ENCODE measurements around the gene SLC25A27.

SLC25A27 gene, protein sequence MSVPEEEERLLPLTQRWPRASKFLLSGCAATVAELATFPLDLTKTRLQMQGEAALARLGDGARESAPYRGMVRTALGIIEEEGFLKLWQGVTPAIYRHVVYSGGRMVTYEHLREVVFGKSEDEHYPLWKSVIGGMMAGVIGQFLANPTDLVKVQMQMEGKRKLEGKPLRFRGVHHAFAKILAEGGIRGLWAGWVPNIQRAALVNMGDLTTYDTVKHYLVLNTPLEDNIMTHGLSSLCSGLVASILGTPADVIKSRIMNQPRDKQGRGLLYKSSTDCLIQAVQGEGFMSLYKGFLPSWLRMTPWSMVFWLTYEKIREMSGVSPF

DNA sequence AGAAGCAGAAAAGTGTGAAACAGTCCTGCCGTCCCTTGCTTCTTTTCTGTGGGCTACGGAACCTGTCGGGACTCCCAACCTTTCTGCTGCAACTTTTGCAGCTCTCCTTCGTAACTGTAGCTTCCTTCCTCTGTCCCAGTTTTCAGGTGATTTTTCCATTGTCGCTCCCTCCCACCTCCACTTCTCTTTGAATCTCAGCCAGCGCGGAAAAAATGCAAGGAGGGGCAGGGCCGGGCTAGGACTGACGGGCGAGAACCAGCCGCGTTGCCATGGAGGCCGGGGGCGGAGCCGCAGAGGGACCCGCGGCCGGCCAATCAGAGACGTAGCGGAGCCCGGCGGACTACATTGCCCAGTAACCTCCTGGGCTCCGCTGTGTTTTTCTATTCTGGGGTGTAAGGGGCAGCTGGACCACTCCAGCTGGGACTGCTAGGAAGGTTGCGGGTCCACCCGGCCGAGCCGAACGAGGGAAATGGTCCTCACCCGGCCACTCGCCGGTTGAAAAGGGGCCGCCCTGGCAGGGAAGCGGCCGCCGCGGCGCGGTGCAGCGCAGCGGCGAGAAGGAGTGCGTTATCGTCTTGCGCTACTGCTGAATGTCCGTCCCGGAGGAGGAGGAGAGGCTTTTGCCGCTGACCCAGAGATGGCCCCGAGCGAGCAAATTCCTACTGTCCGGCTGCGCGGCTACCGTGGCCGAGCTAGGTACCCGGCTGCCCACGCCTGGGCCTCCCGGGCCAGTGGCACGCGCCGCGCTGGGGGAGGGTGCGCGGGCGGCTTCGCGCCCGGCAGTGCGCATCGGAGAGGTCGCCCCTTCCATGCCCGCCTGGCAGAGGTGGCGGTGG, at the start of gene SLC25A27, which contains the start of gene CYP39A1:
Gene SLC25A27, plus strand, starts transcription at position 373 of the 836 bp plus-strand sequence. Its CDS starts 218 bp downstream, at position 591.
Gene CYP39A1, minus strand, starts transcription at position 216 of the 836 bp plus-strand sequence. CDS start 236 bp downstream, outside the sequence.
- Mint-ChIP-seq H3K9me3 (no peaks in the 10 kb centered on the region), H3K27me3 (peaks cover 39% of the 10 kb centered on the region), H3K4me3 (peak within 1 kb of the TSS; percentile 81), H3K4me1 (peaks cover 16% of the 10 kb centered on the region), H3K36me3 (no peaks in the 10 kb centered on the region), H3K27ac (peak within 1 kb of the TSS; percentile 14)

DNA sequence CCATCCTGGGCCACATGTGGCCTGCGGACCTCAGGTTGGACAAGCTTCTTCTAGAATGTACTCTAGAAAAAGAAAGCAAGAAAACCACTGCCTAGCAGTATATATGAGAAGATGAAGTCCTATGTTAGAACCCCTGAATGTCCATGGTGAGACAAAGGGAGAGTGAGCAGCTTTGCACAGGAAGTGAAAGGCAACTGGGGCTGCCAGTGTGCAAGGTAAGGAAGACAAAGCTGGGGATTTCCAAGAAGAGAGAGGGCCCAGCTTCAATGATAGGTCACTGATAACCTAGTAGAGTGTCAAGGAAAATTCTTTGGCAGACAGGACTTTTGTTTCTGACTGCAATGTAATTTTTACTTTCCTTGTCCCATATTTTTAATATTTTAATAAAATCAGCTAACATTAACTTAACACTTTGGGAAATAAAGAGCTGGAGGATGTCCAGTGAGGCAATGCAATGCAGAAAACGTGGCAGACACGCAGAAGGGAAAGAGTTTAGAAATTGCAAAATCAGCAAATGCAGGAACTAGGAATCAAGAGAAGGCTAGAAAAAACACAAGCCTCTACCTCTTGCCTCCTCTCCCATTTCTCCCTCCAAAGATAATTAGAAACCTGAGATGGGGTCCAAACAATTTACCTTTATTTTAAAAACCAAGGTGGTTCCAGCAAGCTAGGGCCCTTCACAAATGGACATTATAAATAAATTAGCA, 47.5 kb upstream of the SLC25A27 start:
- no peaks in the 10 kb centered on the region for H3K36me3 Mint-ChIP-seq
- no peaks in the 10 kb centered on the region for H3K9me3 Mint-ChIP-seq
- H3K4me1 Mint-ChIP-seq, result no peaks in the 10 kb centered on the region
- no peak overlapping the region for H3K4me3 Mint-ChIP-seq
- no peak overlapping the region for H3K27ac Mint-ChIP-seq
- H3K27me3 Mint-ChIP-seq, result peaks cover 9% of the 10 kb centered on the region

DNA sequence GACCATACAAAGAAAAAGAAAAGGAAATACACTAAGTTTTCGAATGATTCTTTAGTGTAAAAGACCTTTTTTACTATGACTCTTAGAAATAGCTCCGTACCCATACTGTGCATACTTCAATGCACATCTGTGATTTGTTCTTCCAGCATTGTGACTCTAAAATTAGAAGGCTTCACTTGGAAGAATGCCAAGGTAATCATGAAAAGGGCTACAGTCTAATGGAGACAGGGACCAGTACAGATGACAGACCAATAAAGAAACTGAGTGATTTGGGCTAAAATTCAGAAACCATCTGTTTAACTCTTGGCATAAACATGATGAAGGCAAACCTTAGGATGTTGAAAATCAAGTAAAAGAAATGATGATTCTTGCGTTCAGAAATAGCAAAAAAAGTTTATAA, 46.4 kb upstream of the SLC25A27 start:
- Mint-ChIP-seq H3K4me3 (no peak overlapping the region), H3K9me3 (no peaks in the 10 kb centered on the region), H3K4me1 (no peaks in the 10 kb centered on the region), H3K27me3 (peaks cover 12% of the 10 kb centered on the region), H3K27ac (no peak overlapping the region), H3K36me3 (no peaks in the 10 kb centered on the region)

DNA sequence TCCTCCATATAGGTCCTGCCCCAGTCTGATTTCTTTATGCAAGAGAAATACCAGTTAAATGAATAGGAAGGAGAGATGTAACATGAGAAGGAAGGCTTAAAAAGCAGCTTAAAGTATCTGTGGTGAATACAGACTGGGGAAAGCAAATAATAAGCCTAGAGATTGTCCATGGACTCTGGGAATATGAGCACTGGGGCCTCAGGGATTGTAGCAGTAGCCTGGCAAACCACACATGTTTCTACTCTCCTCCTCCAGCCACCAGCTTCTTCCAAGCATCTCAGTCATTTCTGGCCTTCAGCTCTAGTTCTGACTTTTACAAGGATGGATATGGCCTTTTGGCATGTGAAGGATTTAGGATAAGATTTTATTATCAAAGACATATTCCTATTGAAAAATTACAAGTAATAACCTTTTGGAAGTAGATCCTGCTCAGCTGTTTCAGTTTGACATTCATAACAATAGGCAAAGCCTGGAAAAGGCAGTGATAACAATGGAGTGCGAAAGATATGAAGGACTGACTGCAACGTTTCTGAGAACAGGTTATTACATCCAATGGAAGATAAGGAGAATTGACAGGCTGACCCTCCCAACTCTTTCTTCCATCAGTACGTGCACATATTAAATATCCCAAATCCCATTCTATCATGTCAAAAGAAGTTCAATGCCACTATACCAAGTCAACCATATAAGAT, 41.8 kb upstream of the SLC25A27 start:
- no peaks in the 10 kb centered on the region for H3K4me1 Mint-ChIP-seq
- peaks cover 11% of the 10 kb centered on the region for H3K27me3 Mint-ChIP-seq
- H3K4me3 Mint-ChIP-seq, result no peak overlapping the region
- H3K36me3 Mint-ChIP-seq, result no peaks in the 10 kb centered on the region
- H3K27ac Mint-ChIP-seq, result no peak overlapping the region
- H3K9me3 Mint-ChIP-seq, result no peaks in the 10 kb centered on the region

DNA sequence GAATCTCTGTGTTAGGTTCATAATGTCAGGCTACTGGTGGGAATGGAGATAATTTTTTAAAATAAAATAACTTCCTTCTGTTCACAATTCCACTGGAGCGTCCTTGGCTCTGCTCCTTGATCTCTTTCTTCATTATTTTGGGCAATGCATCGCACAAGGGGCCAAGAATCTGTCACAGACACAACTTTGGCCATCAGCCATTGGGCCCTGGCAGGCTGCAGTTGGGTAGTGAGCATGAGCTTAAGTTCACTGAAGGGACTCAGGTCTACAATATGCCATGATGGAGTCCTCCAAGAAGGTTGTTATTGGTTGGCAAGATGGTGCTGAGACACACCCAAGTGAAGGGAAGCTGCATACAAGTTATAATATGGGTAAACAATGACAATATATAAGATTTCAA, 40.1 kb upstream of the SLC25A27 start:
- H3K36me3 Mint-ChIP-seq, result no peaks in the 10 kb centered on the region
- H3K27me3 Mint-ChIP-seq, result peaks cover 14% of the 10 kb centered on the region
- no peak overlapping the region for H3K4me3 Mint-ChIP-seq

DNA sequence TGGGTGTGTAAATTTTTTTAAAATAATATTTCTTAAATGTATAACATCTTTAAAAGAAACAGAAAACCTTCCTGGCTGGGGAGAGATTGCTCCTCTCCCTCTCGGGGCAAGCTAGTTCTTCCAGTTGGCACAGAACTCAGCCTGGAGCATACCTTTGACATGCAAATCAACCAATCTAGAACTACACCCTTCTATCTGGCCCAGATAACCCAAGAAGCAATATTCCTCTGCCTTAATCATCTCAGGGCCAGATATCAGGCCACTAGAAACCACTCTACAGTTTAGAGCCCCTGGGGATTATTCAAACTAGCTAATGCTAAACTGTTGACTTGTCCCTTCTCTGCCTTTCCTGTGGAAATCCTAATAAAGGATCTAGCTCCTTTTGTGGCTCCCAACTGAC, 34.0 kb upstream of the SLC25A27 start:
- Mint-ChIP-seq H3K4me1 (no peaks in the 10 kb centered on the region), H3K27ac (no peak overlapping the region), H3K9me3 (peaks cover 5% of the 10 kb centered on the region), H3K36me3 (no peaks in the 10 kb centered on the region), H3K4me3 (no peak overlapping the region), H3K27me3 (peaks cover 17% of the 10 kb centered on the region)

More for the DNA sequence above, 40.1 kb upstream of the SLC25A27 start:
- Mint-ChIP-seq H3K9me3 (no peaks in the 10 kb centered on the region), H3K4me1 (no peaks in the 10 kb centered on the region), H3K27ac (no peak overlapping the region)

DNA sequence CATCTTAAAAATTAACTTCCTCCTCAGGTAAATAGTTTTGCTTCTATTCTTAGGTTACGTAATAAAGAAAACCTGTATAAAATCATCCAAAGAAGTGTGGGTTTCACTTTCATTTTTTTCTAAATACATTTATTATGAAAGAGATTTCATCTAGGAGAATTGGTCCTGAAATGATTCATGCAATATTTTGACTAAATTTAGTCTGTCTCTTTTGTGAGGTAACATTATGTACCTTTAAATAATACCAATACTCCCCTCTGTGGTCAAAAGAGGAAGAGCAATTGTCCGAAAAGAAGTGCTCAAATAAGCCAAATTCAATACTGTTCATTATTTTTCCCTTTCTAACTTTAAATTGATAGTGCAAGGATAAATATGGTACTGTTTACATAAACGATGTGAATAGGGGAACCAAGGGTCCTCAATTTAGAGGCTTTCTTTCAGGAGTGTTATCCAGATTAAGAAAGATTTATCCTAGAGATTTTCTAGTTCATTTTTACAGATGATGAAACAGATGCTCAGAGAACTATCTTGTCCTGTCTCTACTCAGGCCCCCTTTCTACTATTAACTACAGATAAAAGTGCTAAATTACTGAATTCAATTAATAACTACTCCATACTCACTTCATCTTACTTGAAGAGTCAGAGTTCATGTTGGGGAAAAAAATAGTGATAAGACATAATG, 26.4 kb upstream of the SLC25A27 start:
- no peak overlapping the region for H3K4me3 Mint-ChIP-seq

DNA sequence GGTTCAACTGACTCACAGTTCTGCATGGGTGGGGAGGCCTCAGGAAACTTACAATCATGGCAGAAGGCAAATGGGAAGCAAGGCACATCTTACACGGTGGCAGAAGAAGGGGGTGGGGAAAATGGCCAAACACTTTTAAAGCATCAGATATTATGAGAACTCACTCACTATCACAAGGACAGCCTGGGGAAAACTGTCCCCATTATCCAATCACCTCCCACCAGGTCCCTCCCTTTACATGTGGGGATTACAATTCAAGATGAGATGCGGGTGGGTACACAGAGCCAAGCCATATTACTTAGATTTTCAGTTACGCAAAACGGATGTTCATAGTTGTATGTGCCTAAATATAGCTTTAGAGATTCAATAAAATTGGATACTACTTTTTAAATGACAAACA, 25.8 kb upstream of the SLC25A27 start:
- Mint-ChIP-seq H3K27ac (no peak overlapping the region), H3K4me3 (no peak overlapping the region), H3K36me3 (no peaks in the 10 kb centered on the region), H3K9me3 (no peaks in the 10 kb centered on the region), H3K4me1 (peaks cover 6% of the 10 kb centered on the region), H3K27me3 (peaks cover 4% of the 10 kb centered on the region)

More for the DNA sequence above, 26.4 kb upstream of the SLC25A27 start:
- peaks cover 6% of the 10 kb centered on the region for H3K27me3 Mint-ChIP-seq
- no peak overlapping the region for H3K27ac Mint-ChIP-seq
- H3K9me3 Mint-ChIP-seq, result no peaks in the 10 kb centered on the region
- H3K36me3 Mint-ChIP-seq, result no peaks in the 10 kb centered on the region
- H3K4me1 Mint-ChIP-seq, result peaks cover 6% of the 10 kb centered on the region

DNA sequence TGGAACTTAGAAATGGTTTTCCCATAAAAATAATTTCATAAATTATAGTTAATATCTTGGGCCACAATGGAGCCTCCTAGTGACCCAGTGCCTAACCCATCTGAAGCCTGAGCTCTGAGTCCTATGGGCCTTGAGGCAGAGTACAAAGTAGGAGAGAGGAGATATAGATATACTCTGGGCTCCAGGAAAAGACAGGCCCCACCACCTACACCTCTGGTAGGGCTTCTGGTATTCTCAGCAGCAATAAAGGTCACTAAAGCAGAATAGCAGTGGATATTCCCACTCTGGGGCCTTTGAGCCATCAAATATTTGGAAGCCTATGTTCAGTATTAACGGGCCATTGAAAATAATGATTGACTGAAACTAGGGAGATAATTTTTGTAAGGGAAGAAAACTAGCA, 24.3 kb upstream of the SLC25A27 start:
- no peak overlapping the region for H3K4me3 Mint-ChIP-seq
- H3K27ac Mint-ChIP-seq, result no peak overlapping the region
- peaks cover 6% of the 10 kb centered on the region for H3K4me1 Mint-ChIP-seq
- no peaks in the 10 kb centered on the region for H3K9me3 Mint-ChIP-seq
- no peaks in the 10 kb centered on the region for H3K36me3 Mint-ChIP-seq
- peaks cover 2% of the 10 kb centered on the region for H3K27me3 Mint-ChIP-seq

DNA sequence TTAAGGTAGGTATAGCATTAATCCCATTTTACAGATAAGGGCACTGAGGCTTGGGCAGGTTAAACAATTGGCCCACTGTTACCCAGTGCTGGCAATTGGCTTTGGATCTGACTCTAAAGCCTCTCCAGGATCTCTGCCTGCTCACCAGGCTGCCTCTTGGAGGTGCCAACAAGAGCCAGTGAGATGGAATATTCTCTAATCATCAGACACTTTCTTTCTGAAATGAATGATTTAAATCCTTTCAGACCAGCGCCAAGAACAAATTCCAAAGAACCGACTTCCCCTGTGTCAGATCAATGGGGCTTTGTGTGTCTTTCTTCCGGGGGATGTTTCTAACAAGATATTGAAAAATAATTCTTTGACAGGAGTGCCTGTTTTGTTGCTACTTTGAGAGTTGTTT, 23.8 kb upstream of the SLC25A27 start:
- no peaks in the 10 kb centered on the region for H3K36me3 Mint-ChIP-seq
- no peaks in the 10 kb centered on the region for H3K9me3 Mint-ChIP-seq
- no peak overlapping the region for H3K4me3 Mint-ChIP-seq
- H3K4me1 Mint-ChIP-seq, result peaks cover 6% of the 10 kb centered on the region
- peaks cover 2% of the 10 kb centered on the region for H3K27me3 Mint-ChIP-seq
- H3K27ac Mint-ChIP-seq, result no peak overlapping the region

DNA sequence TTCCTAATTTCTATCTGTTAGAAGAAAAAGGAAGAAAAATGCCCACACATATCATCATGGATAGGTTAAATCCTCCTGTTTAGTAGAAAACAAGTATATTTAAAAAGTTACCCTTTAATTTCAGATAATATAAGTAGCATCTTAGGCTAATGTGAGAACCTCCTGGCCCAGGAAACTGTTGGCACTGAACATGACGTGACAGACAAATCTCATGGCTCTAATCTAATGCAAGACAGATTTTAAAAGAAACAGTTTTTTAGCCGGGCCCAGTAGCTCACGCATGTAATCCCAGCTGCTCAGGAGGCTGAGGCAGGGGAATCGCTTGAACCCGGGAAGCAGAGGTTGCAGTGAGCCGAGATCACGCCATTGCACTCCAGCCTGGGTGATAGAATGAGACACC, 23.1 kb upstream of the SLC25A27 start:
- no peak overlapping the region for H3K27ac Mint-ChIP-seq
- H3K27me3 Mint-ChIP-seq, result peaks cover 4% of the 10 kb centered on the region
- peaks cover 6% of the 10 kb centered on the region for H3K4me1 Mint-ChIP-seq
- H3K9me3 Mint-ChIP-seq, result no peaks in the 10 kb centered on the region
- H3K36me3 Mint-ChIP-seq, result no peaks in the 10 kb centered on the region
- no peak overlapping the region for H3K4me3 Mint-ChIP-seq

DNA sequence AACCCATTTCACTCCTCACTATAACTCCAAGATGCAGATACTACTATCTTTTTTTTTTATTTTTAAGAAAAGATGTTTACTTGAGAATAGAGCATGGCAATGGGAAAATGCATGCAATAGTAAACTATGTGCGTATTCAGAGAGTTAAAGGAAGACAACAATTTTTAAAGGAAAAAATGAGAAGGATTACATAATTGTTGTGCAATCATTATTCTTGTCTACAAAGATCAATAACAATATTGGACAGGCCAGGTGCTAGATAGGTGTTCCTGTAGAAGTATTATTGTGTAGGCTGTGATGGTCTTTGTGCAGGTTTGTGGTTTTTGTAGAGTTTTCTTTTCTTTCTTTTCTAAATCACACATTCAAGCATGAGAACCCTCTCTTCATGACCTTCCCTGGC, 20.7 kb upstream of the SLC25A27 start:
- H3K9me3 Mint-ChIP-seq, result no peaks in the 10 kb centered on the region
- H3K4me3 Mint-ChIP-seq, result no peak overlapping the region
- H3K27ac Mint-ChIP-seq, result no peak overlapping the region
- no peaks in the 10 kb centered on the region for H3K36me3 Mint-ChIP-seq
- peaks cover 4% of the 10 kb centered on the region for H3K27me3 Mint-ChIP-seq
- no peaks in the 10 kb centered on the region for H3K4me1 Mint-ChIP-seq

DNA sequence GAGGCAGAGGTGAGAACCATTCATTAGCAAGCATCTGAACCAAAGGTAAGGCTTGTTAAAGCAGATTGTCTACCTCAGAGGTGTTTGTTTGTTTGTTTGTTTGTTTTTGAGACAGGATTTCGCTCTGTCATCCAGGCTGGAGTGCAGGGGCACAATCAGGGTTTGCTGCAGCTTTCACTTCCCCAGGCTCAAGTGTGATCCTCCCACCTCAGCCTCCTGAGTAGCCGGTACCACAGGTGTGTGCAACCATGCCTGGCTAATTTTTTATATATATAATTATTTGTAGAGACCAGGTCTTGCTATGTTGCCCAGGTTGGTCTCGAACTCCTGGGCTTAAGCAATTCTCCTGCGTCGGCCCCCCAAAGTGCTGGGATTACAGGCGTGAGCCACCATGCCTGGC, 17.3 kb upstream of the SLC25A27 start:
- no peak overlapping the region for H3K27ac Mint-ChIP-seq
- no peaks in the 10 kb centered on the region for H3K4me1 Mint-ChIP-seq
- no peaks in the 10 kb centered on the region for H3K36me3 Mint-ChIP-seq
- H3K4me3 Mint-ChIP-seq, result no peak overlapping the region
- peaks cover 12% of the 10 kb centered on the region for H3K27me3 Mint-ChIP-seq
- H3K9me3 Mint-ChIP-seq, result no peaks in the 10 kb centered on the region

DNA sequence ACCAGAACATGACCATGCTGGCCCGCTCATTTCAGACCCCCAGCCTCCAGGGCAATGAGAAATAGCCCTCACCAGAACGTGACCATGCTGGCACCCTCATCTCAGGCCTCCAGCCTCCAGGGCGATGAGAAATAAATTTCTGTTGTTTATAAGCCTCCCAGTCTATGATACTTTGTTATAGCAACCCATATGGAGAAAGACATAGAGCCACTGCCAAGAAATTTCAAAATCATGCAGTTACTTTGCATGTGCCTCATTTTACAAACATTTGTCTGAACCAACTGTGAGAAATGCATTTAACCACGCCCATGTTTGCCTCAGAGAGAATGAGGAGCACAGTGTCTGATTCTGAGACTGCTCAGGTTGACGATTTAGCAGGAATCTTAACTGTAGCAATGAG, 15.6 kb upstream of the SLC25A27 start:
- H3K4me3 Mint-ChIP-seq, result no peak overlapping the region

DNA sequence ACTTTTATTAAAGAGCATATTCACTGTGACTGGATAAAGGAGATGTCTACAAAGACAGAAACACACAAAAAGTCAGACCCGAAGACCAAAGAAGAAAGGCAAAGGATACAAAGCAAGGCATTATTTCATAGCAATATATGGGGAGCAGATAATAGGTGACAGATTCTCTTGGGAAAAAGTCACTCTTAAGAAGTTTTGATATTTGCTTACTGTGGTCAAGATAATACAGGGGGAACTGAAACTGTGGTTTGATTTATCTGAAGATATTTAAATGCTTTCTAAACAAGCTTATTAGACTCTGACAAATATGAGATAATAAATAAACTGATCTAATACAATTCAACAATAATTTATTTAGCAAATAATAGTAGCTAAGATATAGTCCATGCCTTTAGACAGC, 14.8 kb upstream of the SLC25A27 start:
- H3K4me3 Mint-ChIP-seq, result no peak overlapping the region
- peaks cover 16% of the 10 kb centered on the region for H3K27me3 Mint-ChIP-seq
- no peaks in the 10 kb centered on the region for H3K9me3 Mint-ChIP-seq

More for the DNA sequence above, 15.6 kb upstream of the SLC25A27 start:
- Mint-ChIP-seq H3K27ac (no peak overlapping the region), H3K27me3 (peaks cover 16% of the 10 kb centered on the region), H3K36me3 (no peaks in the 10 kb centered on the region), H3K4me1 (no peaks in the 10 kb centered on the region), H3K9me3 (no peaks in the 10 kb centered on the region)

More for the DNA sequence above, 14.8 kb upstream of the SLC25A27 start:
- Mint-ChIP-seq H3K4me1 (peaks cover 4% of the 10 kb centered on the region), H3K27ac (no peak overlapping the region), H3K36me3 (no peaks in the 10 kb centered on the region)

Measured in activated naive CD4-positive, alpha-beta T cell treated with anti-CD3 and anti-CD28 coated beads, Interleukin-2, amount 50 U/mL, for 24 hours (primary cell).